Esophagus muscularis mucosa (tissue), 3 donors: Measurements from ENCODE around the gene ATG13.

Source experiments
- CTCF ChIP-seq, 3 experiments: fragments of 200-600 bp in 2 of 3; fragments of 450-650 bp in 1 of 3; sonication (generic) in 2 of 3; IDR thresholded peaks; one replicate each; pipeline ENCODE4 v1.5.1; 2017 to 2019; ENCODE audit warnings: antibody characterized with exemption in 3 of 3, mild to moderate bottlenecking in 2 of 3, moderate library complexity in 1 of 3
- POLR2A ChIP-seq: fragments of 450-650 bp; IDR thresholded peaks from one replicate; pipeline ENCODE4 v1.6.1; 2017; ENCODE audit warnings: antibody characterized with exemption, moderate library complexity, mild to moderate bottlenecking, low read depth

DNA sequence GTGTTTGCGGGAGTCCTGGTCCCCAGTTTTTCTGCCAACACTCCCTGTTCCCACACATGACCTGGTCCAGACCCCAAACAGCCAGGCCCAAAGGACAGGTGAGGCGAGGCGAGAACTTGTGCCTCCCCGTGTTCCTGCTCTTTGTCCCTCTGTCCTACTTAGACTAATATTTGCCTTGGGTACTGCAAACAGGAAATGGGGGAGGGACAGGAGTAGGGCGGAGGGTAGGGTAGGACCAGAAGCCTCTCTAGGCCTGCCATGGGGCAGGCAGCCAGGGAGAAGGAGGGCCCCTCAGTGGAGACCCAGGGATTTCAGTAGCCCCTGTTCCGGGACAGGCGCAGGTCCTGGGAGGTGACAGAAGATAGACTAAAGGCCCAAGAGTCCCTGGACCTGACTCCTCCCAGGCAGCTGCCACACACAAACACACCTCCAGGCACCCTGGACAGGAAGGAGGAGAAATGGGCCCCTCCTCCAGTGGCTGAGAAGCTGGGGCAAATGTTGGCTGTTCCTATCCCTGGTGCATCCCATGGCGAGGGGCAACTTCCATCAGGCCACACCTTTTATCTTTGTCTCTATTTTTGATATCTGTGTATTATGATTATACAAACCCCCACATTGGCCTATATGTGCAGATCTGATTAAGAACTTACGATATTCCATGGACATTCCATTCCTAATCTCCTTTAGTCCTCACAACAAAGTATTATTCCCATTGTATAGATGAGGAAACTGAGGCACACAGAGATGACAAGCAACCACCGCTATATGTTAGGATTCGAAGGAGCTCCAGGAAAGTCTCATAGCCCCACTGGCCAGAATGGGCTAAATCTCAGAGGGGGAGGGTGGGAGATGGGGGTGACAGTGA lies 101.0 kb downstream of the ATG13 start:
- TF ChIP-seq POLR2A, result no peak
- TF ChIP-seq CTCF (IDR thresholded peaks at IDR 0.05), result no peak
